Hypothalamus (tissue), 51 donors: ENCODE measurements around the gene SCYGR6.

ENCODE experiments used
- DNase-seq, 51 donors: peaks; one replicate each; lab custom pipeline; 2025; lab: John Stamatoyannopoulos, UW

The SCYGR6 gene

GRCh38 chr2:227716501-227716900 lies 8.1 kb downstream of the SCYGR6 start:
- no peak for DNase-seq

DNA sequence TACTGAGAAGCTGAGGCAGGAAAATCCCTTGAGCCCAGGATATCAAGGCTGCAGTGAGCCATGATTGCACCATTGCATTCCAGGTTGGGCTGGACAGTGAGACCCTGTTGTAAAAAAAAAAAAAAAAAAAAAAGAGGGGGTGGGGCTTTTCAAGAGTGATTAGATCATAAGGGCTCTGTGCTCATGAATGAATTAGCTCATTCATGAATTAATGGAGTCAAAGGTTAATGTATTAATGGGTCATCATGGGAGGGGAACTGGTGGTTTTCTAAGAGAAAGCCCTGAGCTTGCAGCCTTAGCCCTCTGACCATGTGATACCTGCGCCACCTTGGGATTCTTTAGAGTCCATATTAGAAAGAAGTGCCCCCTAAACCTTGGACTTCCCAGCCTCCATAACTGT lies 11.3 kb downstream of the SCYGR6 start:
- no peak for DNase-seq

- DNase-seq, result no peak
Observed at GRCh38 chr2:227710986-227711385, 13.6 kb downstream of the SCYGR6 start.

DNA sequence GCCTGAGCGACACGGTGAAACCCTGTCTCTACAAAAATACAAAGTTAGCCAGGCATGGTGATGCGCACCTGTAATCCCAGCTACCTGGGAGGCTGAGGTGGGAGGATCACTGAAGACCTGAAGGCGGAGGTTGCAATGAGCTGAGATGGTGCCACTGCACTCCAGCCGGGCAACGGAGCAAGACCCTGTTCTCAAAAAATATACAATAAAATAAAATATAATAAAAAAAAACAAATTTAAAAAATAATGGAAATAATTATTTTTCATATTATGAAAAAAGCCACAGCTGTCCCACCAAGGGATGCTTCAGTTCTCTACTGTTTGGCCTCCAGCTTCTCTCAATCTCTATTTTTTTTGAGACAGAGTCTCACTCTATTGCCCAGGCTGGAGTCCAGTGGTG lies 17.2 kb downstream of the SCYGR6 start:
- DNase-seq, result no peak

DNA sequence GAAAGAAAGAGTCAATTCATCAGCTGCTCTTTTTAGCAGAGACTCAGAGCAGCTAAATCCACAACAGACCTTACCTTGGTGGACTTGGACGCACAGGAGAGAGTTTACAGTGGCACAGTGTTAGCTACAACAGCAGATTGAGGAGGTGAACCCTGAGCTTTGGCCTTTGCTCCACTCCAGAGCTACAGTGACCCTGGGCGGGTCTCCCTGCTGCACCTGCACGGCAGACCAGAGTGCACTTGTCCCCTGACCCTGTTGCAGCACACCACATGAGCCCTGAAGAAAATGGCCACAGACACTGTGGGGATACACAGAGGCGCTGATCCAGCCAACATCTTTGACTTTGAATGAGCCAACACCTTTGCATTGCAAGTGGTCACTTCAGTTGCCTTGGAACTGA lies 17.7 kb downstream of the SCYGR6 start:
- no peak for DNase-seq

DNA sequence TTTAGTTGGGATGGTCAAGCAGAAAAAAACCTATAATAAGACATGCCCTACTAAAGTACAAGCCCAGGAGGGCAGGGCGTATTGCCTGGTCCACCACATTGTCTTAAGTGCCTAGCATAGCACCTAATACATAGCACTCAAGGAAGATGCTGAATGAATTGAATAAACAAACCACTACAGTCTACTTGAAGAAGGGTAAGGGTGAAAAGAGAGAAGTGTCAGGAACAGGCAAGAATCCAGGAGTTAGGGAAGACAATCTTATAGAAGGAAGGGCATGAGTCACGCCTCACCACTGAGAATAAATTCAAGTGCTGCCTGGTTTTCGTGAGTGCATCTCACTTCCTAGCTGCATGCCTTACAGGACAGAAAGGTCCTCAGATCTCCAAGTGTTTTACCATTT lies 20.6 kb downstream of the SCYGR6 start:
- no peak for DNase-seq

- no peak for DNase-seq
Observed at GRCh38 chr2:227703280-227703732, 21.3 kb downstream of the SCYGR6 start.

GRCh38 chr2:227701556-227701955 lies 23.0 kb downstream of the SCYGR6 start:
- DNase-seq, result no peak

DNA sequence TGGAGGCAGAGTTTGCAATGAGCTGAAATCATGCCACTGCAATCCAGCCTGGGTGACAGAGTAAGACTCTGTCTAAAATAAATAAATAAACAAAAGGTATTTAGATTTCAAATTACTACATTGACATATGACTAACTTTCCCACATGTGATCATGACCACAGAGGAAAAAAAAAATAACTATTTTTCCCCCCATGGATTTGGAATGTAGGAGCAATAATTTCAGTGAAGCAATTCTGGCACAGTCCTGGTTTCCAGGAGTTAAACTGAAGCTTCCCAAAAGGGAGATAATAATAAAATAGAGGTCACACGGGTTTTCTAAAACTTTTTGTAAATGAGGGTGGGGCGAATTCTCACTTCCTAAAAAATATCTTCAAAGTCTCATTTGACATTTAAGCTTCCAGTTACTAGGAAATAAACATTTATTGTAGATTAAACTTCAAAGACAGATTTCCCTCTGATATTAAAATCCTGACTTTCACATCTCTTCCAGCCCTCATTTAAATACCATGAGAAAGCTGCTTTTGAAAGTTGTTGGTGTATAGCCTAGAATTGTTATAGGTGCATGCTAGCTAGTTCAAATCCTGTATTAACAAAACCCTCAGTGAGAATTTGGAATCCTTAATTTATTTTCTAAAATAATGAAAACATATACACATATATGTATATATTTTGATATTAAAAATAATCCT lies 27.4 kb downstream of the SCYGR6 start:
- no peak for DNase-seq

DNA sequence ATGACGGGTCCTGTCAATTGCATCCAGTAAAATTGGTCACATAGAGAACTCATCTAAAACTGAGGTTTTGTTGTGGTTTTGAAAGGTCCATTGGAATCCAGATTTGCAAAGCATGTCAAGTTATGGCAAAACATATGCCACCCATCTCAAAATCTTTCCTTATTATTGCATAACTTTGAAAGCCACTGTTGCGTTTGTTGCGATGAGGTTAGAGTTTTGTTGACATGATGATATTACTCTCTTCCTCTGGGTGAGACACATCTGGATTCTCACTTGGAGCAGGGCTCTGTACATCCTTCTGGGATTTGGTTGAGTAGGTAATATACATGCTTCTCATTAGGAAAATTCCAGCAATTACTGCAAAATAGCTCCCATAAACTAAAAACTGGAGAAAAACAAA lies 37.4 kb downstream of the SCYGR6 start:
- no peak for DNase-seq

DNA sequence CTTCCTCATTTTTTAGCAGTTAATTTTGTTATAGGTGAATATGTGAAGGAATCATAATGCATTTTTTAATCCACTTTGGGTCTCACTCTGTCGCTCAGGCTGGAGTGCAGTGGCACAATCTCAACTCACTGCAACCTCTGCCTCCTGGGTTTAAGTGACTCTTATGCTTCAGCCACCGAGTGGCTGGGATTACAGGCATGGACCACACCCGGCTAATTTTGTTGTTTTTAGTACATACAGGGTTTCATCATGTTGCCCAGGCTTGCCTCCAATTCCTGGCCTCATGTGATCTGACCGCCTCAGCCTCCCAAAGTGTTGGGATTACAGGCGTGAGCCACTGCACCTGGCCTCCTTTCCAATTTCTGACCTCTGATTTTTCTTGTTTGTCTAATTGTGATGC lies 40.3 kb downstream of the SCYGR6 start:
- no peak for DNase-seq

- DNase-seq, result no peak
Observed at GRCh38 chr2:227677928-227678327, 46.6 kb downstream of the SCYGR6 start.

GRCh38 chr2:227674485-227674884 lies 50.1 kb downstream of the SCYGR6 start:
- no peak for DNase-seq
